ENCODE data around the gene SLC14A1. TPM values are rescaled to one million over a fixed set of nuclear protein-coding genes. Genes with fewer than 3 reads are reported as not detected.

The SLC14A1 gene
- total RNA-seq, 1 donor from 2014 or later = 0.10 TPM

Other genes starting within 250 kb of the SLC14A1 start
- not detected in 2 replicates for gene SLC14A2, start 108.7 kb upstream of the SLC14A1 start, total RNA-seq
- not detected in 2 replicates for gene SIGLEC15, start 101.5 kb downstream of the SLC14A1 start, total RNA-seq
- 14.3 and 14.6 TPM in 2 replicates for gene EPG5, start 243.1 kb downstream of the SLC14A1 start, total RNA-seq

Data from activated T-helper 1 cell treated with anti-CD3 and anti-CD28 coated beads, Interleukin-12 subunit alpha, Interleukin-12 subunit beta, Interleukin-2, Interleukin-4 antibody, amounts not matched to agents 30 ng/mL and 10 ng/mL and 1 ng/mL, durations not matched to agents 14 hours and 24 hours and 36 hours (primary cell).